SK-N-SH (cell line): ENCODE measurements around the gene DLG2. TPM values are rescaled to one million over a fixed set of nuclear protein-coding genes. Genes with fewer than 3 reads are reported as not detected.

ENCODE experiments used
- CTCF ChIA-PET: fragments of 300-600, 350-600 bp; formaldehyde crosslinking; extraction: SDS; loops from one replicate; lab custom pipeline; 2021; lab: Yijun Ruan, JAX
- POLR2A ChIA-PET: fragments of 350-600 bp; sonication (Branson Sonifier 250); formaldehyde crosslinking; extraction: SDS; loops from one replicate; lab custom pipeline; 2020; ENCODE audit warnings: antibody characterized with exemption, inconsistent platforms; lab: Yijun Ruan, JAX
- DNase-seq: peaks from one replicate; pipeline ENCODE4 v3.0.0; 2012
- H2AFZ ChIP-seq: fragments of 200-600 bp; sonication (generic); 2 replicates; pipeline ENCODE4 v1.8.1; 2016; ENCODE audit warnings: antibody characterized with exemption, mild to moderate bottlenecking, low read depth
- H3F3A ChIP-seq: fragments of 200-600 bp; sonication (generic); replicated peaks from 2 replicates; pipeline ENCODE3; 2016; ENCODE audit warnings: antibody characterized with exemption, mild to moderate bottlenecking; ENCODE audit not compliant: insufficient read depth
- H3K27ac ChIP-seq, 2 experiments: fragments of 200-500 bp in 1 of 2; fragments of 200-600 bp in 1 of 2; sonication (Bioruptor generic) in 1 of 2; sonication (generic), shearing (Covaris generic) in 1 of 2; 2 replicates each; pipeline versions ENCODE4 v1.5.1 to v1.6.1; 2014 to 2016; ENCODE audit warnings: low read depth in 2 of 2, inconsistent platforms in 1 of 2, low read length in 1 of 2, mild to moderate bottlenecking in 1 of 2, mixed read lengths in 1 of 2
- H3K27me3 ChIP-seq: fragments of 200-600 bp; sonication (generic), shearing (Covaris generic); 2 replicates; pipeline ENCODE4 v1.6.1; 2016; ENCODE audit warnings: mixed run types; ENCODE audit not compliant: insufficient read depth
- H3K36me3 ChIP-seq, 2 experiments: fragments of 200-500 bp in 1 of 2; fragments of 200-600 bp in 1 of 2; sonication (Bioruptor generic) in 1 of 2; sonication (generic) in 1 of 2; replicated peaks in 1 of 2; 2 replicates each; pipeline versions ENCODE3 to v1.5.1; 2014 to 2016; ENCODE audit warnings: low read length in 1 of 2, mild to moderate bottlenecking in 1 of 2; ENCODE audit not compliant: insufficient read depth in 2 of 2, control insufficient read depth in 1 of 2
- H3K4me1 ChIP-seq, 2 experiments: fragments of 200-500 bp in 1 of 2; fragments of 200-600 bp in 1 of 2; sonication (Bioruptor generic) in 1 of 2; sonication (generic), shearing (Covaris generic) in 1 of 2; 2 replicates each; pipeline versions ENCODE4 v1.5.1 to v1.6.1; 2014 to 2016; ENCODE audit warnings: low read depth in 1 of 2, low read length in 1 of 2, mixed run types in 1 of 2; ENCODE audit not compliant: insufficient read depth in 2 of 2, control insufficient read depth in 1 of 2
- H3K4me2 ChIP-seq: fragments of 200-600 bp; sonication (generic), shearing (Covaris generic); 2 replicates; pipeline ENCODE4 v1.6.1; 2017; ENCODE audit warnings: mixed run types
- H3K4me3 ChIP-seq, 2 experiments: fragments of 200-500 bp in 1 of 2; fragments of 200-600 bp in 1 of 2; sonication (Bioruptor generic) in 1 of 2; sonication (generic), shearing (Covaris generic) in 1 of 2; 2 replicates each; pipeline versions ENCODE4 v1.5.1 to v1.8.1; 2014 to 2016; ENCODE audit warnings: low read depth in 2 of 2, inconsistent platforms in 1 of 2, low read length in 1 of 2, mild to moderate bottlenecking in 1 of 2, mixed read lengths in 1 of 2, moderate library complexity in 1 of 2
- H3K79me2 ChIP-seq: fragments of 200-600 bp; sonication (generic); 2 replicates; pipeline ENCODE4 v1.8.1; 2017; ENCODE audit warnings: mild to moderate bottlenecking; ENCODE audit not compliant: insufficient read depth
- H3K9ac ChIP-seq: fragments of 200-600 bp; sonication (generic); 2 replicates; pipeline ENCODE4 v1.6.1; 2017; ENCODE audit warnings: mixed run types
- H3K9me2 ChIP-seq: fragments of 200-600 bp; sonication (generic); 2 replicates; pipeline ENCODE4 v1.6.1; 2017; ENCODE audit warnings: mixed run types
- H3K9me3 ChIP-seq: fragments of 200-600 bp; sonication (generic); 2 replicates; pipeline ENCODE4 v1.6.1; 2017; ENCODE audit warnings: mixed run types, mild to moderate bottlenecking, moderate library complexity
- H4K20me1 ChIP-seq: fragments of 200-600 bp; sonication (generic); 2 replicates; pipeline ENCODE4 v1.6.1; 2017; ENCODE audit warnings: mild to moderate bottlenecking, mixed run types; ENCODE audit not compliant: insufficient read depth
- CTCF ChIP-seq: fragments of 200-600 bp; sonication (generic); IDR thresholded peaks from 2 replicates; pipeline ENCODE4 v1.6.1; 2017; ENCODE audit warnings: antibody characterized with exemption, mild to moderate bottlenecking, moderate library complexity
- ELF1 ChIP-seq: IDR thresholded peaks from 2 replicates; pipeline ENCODE4 v1.4.0; 2012
- FOXM1 ChIP-seq: IDR thresholded peaks from 2 replicates; pipeline ENCODE4 v1.4.0; 2012; ENCODE audit warnings: low read depth, mild to moderate bottlenecking
- GATA2 ChIP-seq: sonication (generic); formaldehyde crosslinking; IDR thresholded peaks from 2 replicates; pipeline ENCODE4 v1.5.0; 2020; ENCODE audit warnings: mild to moderate bottlenecking, missing genetic modification reagents
- MEF2A ChIP-seq: IDR thresholded peaks from 2 replicates; pipeline ENCODE4 v1.4.0; 2012; ENCODE audit warnings: low read depth, borderline replicate concordance
- MXI1 ChIP-seq: IDR thresholded peaks from 2 replicates; pipeline ENCODE4 v1.6.1; 2012; ENCODE audit warnings: mild to moderate bottlenecking, low read depth, low read length, improper control_type of control experiment
- NFIC ChIP-seq: IDR thresholded peaks from 2 replicates; pipeline ENCODE4 v1.4.0; 2012; ENCODE audit warnings: borderline replicate concordance
- RCOR1 ChIP-seq: fragments of 150-350 bp; IDR thresholded peaks from 2 replicates; pipeline ENCODE4 v1.6.1; 2017; ENCODE audit warnings: antibody characterized with exemption, low read length
- REST ChIP-seq: IDR thresholded peaks from 2 replicates; pipeline ENCODE4 v1.6.1; 2012; ENCODE audit warnings: mild to moderate bottlenecking, low read depth, low read length, moderate library complexity
- RFX5 ChIP-seq: IDR thresholded peaks from 2 replicates; pipeline ENCODE4 v1.6.1; 2012; ENCODE audit warnings: mild to moderate bottlenecking, improper control_type of control experiment, low read length
- RXRA ChIP-seq: IDR thresholded peaks from 2 replicates; pipeline ENCODE4 v1.4.0; 2012; ENCODE audit warnings: low read depth, mild to moderate bottlenecking, borderline replicate concordance
- SIN3A ChIP-seq: IDR thresholded peaks from 2 replicates; pipeline ENCODE4 v1.6.1; 2012; ENCODE audit warnings: low read depth, mild to moderate bottlenecking, low read length, moderate library complexity, borderline replicate concordance
- TCF12 ChIP-seq: IDR thresholded peaks from 2 replicates; pipeline ENCODE4 v1.4.0; 2012
- USF1 ChIP-seq: IDR thresholded peaks from 2 replicates; pipeline ENCODE4 v1.4.0; 2012; ENCODE audit warnings: low read depth, borderline replicate concordance
- USF2 ChIP-seq: fragments of 150-350 bp; IDR thresholded peaks from 2 replicates; pipeline ENCODE4 v1.6.1; 2017; ENCODE audit warnings: antibody characterized with exemption, low read length, low read depth, borderline replicate concordance
- ZBTB33 ChIP-seq: IDR thresholded peaks from 2 replicates; pipeline ENCODE4 v1.4.0; 2012; ENCODE audit warnings: low read depth, borderline replicate concordance
- WGBS: methylation state at CpG from one replicate; pipeline ENCODE4 v1.1.6; 2017; ENCODE audit warnings: low lambda C conversion rate; 5-methylcytosine and 5-hydroxymethylcytosine counted together
- polyA plus RNA-seq, 3 experiments: library from polyadenylated mRNA; depleted of rRNA; stranded (reverse); fragments of >200 nt; gene quantifications; 2 replicates each; pipeline ENCODE4 v1.2.3, GENCODE V29; 2012

The DLG2 gene
- polyA plus RNA-seq, 1 of the 3 experiments (the other 2 are of a cell fraction): 0.21 TPM

GRCh38 chr11:84061726-84062125 lies 1565.4 kb downstream of the DLG2 start:
- H3K27ac ChIP-seq: no peak overlapping the region
- H3K79me2 ChIP-seq: no peaks in the 10 kb centered on the region
- 59% methylated on average over 1 of the region's 1 CpG for WGBS
- no peak for TF ChIP-seq USF1
- no peak for TF ChIP-seq TCF12
- TF ChIP-seq RFX5: no peak
- no peak for TF ChIP-seq MEF2A
- TF ChIP-seq RXRA: no peak
- TF ChIP-seq RCOR1: no peak
- no peak for TF ChIP-seq ZBTB33
- no peak for TF ChIP-seq REST
- no peak for TF ChIP-seq GATA2 (CRISPR knock-in tag)
- TF ChIP-seq SIN3A: no peak
- no peak for TF ChIP-seq FOXM1
- TF ChIP-seq USF2: no peak
- no peak for TF ChIP-seq CTCF
- TF ChIP-seq ELF1: no peak
- no peak for TF ChIP-seq MXI1
- TF ChIP-seq NFIC: no peak
- H3K9ac ChIP-seq: no peak overlapping the region
- no peak overlapping the region for H2AFZ ChIP-seq
- H3K27me3 ChIP-seq: no peaks in the 10 kb centered on the region
- CTCF ChIA-PET: no interaction called here
- H3K9me2 ChIP-seq: no peaks in the 10 kb centered on the region
- no peaks in the 10 kb centered on the region for H3K4me1 ChIP-seq
- no peaks in the 10 kb centered on the region for H3K36me3 ChIP-seq
- no peak overlapping the region for H3K4me2 ChIP-seq
- DNase-seq: no peak
- H3K4me3 ChIP-seq: no peak overlapping the region
- POLR2A ChIA-PET: no interaction called here
- no peaks in the 10 kb centered on the region for H3K9me3 ChIP-seq
- H3F3A ChIP-seq: no peaks in the 10 kb centered on the region
- H4K20me1 ChIP-seq: no peaks in the 10 kb centered on the region
